Lower lobe of right lung (tissue), 2 donors: ENCODE measurements around the gene KCNQ5. TPM values are rescaled to one million over a fixed set of nuclear protein-coding genes. Genes with fewer than 3 reads are reported as not detected.

Experiments used
- ATAC-seq, 2 donors: fragments of 200-7000 bp; cut with Tn5 transposase; one replicate each; pipeline ENCODE4 v1.9.1; 2020 to 2022; ENCODE audit warnings: mild to moderate bottlenecking in 2 of 2, moderate library complexity in 2 of 2
- DNase-seq: peaks from one replicate; pipeline ENCODE4 v3.0.0-alpha.2; 2020
- H3K27ac ChIP-seq: fragments of 200-600 bp; one replicate; pipeline ENCODE4 v1.8.0; 2022
- H3K27me3 ChIP-seq: fragments of 200-600 bp; one replicate; pipeline ENCODE4 v1.8.0; 2022; ENCODE audit warnings: low read depth
- H3K36me3 ChIP-seq: fragments of 200-600 bp; one replicate; pipeline ENCODE4 v1.8.0; 2022; ENCODE audit warnings: mild to moderate bottlenecking
- H3K4me1 ChIP-seq: fragments of 200-600 bp; one replicate; pipeline ENCODE4 v1.8.0; 2022
- H3K4me3 ChIP-seq: fragments of 200-600 bp; one replicate; pipeline ENCODE4 v1.8.0; 2022; ENCODE audit warnings: mild to moderate bottlenecking
- H3K9me3 ChIP-seq: fragments of 200-600 bp; one replicate; pipeline ENCODE4 v1.8.0; 2022
- CTCF ChIP-seq: fragments of 200-600 bp; IDR thresholded peaks from one replicate; pipeline ENCODE4 v1.8.0; 2022; ENCODE audit warnings: antibody characterized with exemption, mild to moderate bottlenecking
- intact Hi-C: fragments of 100-400 bp; cut with DNase I; formaldehyde crosslinking; loops from one replicate; pipeline ENCODE4 v1.11.0; 2022
- total RNA-seq: library from RNA; stranded (reverse); fragmentation: NEBNext Ultra II Directional; extraction: Animal tissue kit (Norgen Biotek cat#: 25700); gene quantifications from one replicate; pipeline ENCODE4 v1.2.1, GENCODE V29; 2021
- donor health status: DM: no; HTN: yes; CAD: no; lungs with severe emphysema.

The KCNQ5 gene
- total RNA-seq, 1 donor from 2014 or later = 0.35 TPM

GRCh38 chr6:72850040-72850439 is 228.2 kb downstream of the KCNQ5 start:
- no peak overlapping the region for H3K4me3 ChIP-seq
- H3K4me1 ChIP-seq = no peaks in the 10 kb centered on the region
- TF ChIP-seq CTCF = no peak
- no peaks in the 10 kb centered on the region for H3K9me3 ChIP-seq
- no peak for DNase-seq
- no peaks in the 10 kb centered on the region for H3K36me3 ChIP-seq
- intact Hi-C loops = no loop called here
- no peak for ATAC-seq
- no peak overlapping the region for H3K27ac ChIP-seq
- H3K27me3 ChIP-seq = no peaks in the 10 kb centered on the region

DNA sequence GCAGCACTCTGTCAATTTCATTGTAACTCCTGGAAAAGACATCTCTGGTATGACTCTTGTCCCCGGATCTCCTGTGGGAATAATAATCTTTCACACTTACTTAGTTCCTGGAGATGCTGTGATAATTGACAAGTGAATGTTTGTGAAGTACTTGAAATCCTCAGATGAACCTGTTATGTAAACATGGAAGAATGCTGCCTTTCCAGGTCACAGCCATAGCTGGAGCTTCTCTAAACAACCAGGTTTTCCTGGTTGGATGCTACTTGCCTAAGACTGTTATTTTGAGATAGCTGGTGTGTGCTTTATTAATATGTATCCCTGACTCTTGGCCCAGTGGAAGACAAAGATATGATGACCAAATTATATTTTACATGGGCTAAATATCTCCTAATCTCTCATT is 228.6 kb downstream of the KCNQ5 start:
- ATAC-seq (no peak), DNase-seq (no peak)
- Histone ChIP-seq H3K27me3 (no peaks in the 10 kb centered on the region), H3K36me3 (no peaks in the 10 kb centered on the region), H3K9me3 (no peaks in the 10 kb centered on the region), H3K4me3 (no peak overlapping the region), H3K27ac (no peak overlapping the region), H3K4me1 (no peaks in the 10 kb centered on the region)
- no peak for TF ChIP-seq CTCF
- intact Hi-C loops = no loop called here

GRCh38 chr6:72855471-72855870 is 233.6 kb downstream of the KCNQ5 start:
- intact Hi-C loops = no loop called here
- TF ChIP-seq CTCF = no peak
- no peak overlapping the region for H3K4me3 ChIP-seq
- no peaks in the 10 kb centered on the region for H3K27me3 ChIP-seq
- no peaks in the 10 kb centered on the region for H3K4me1 ChIP-seq
- DNase-seq (no peak), ATAC-seq (no peak)
- no peaks in the 10 kb centered on the region for H3K9me3 ChIP-seq
- H3K27ac ChIP-seq = no peak overlapping the region
- no peaks in the 10 kb centered on the region for H3K36me3 ChIP-seq

DNA sequence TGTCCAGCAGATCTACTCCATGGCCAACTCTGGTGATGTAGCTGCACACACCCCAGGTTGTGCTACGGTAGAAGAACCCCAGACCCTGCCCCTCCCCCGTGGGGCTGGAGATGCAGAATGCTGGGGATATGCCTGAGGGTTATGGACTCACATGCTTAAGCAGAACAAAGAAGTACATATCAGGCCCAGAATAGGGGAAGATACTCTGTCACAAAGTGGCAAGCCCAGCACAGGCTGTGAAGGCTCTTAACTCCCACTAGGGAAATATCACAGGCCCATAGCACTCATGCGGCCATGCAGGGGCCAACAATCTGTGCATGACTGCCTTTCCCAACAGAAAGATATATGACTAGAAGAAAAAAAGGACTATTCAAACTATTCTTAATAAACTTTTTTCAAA is 234.9 kb downstream of the KCNQ5 start:
- H3K4me1 ChIP-seq = no peaks in the 10 kb centered on the region
- H3K36me3 ChIP-seq = no peaks in the 10 kb centered on the region
- no peaks in the 10 kb centered on the region for H3K27me3 ChIP-seq
- ATAC-seq (no peak), DNase-seq (no peak)
- intact Hi-C loops = no loop called here
- no peak overlapping the region for H3K27ac ChIP-seq
- no peak overlapping the region for H3K4me3 ChIP-seq
- H3K9me3 ChIP-seq = no peaks in the 10 kb centered on the region
- TF ChIP-seq CTCF = no peak

DNA sequence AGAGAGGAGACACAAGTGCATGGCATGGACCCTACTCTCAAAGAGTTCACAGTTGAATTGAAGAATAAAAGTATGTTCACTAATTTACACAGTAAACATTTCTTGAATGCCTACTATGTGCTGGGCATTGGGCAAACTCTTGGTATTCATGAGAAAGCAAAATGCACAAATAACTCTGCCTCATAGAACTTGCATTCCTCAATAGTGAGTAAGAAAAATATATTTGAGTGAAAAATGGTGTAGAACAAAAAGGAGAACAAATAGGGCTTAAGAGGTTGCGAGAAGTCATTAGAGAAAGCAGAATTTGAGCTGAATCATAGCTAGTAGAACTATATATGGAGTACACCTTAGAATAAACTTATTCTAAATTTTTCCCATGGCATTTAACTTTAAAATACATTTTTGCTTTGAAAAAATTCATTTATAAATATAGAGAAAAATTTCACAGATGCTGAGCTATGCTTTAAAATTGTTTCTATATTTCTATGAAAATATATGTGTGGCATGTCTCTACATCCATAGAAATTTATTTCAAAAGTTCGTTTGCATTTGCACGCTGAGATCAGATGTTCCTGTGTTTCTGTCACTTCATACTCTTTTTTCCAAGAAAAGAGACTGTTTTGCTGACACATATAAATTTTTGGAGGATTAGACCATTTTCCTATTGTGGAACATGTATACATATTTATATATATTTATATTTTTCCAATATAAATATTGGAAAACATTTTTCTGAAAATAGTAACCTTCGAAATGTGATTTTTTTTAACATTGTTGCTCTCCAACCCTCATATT is 236.1 kb downstream of the KCNQ5 start:
- Histone ChIP-seq H3K4me3 (no peak overlapping the region), H3K4me1 (no peaks in the 10 kb centered on the region), H3K36me3 (no peaks in the 10 kb centered on the region), H3K27me3 (no peaks in the 10 kb centered on the region), H3K27ac (no peak overlapping the region), H3K9me3 (no peaks in the 10 kb centered on the region)
- TF ChIP-seq CTCF = no peak
- ATAC-seq (no peak), DNase-seq (no peak)
- intact Hi-C loops = no loop called here
